Right ventricle myocardium inferior (tissue), 1 donor: ENCODE data around the gene ZNF74. TPM values are rescaled to one million over a fixed set of nuclear protein-coding genes. Genes with fewer than 3 reads are reported as not detected.
A peak's percentile ranks its signal among the peaks of the same experiment; 100 is the strongest.
"Not testable (repeated sequence)": the region's sequence is repeated elsewhere in the genome, so short reads cannot be mapped to it uniquely, and the experiment has no call there.

Experiments
- ATAC-seq: fragments of 200-7000 bp; cut with Tn5 transposase; one replicate; pipeline ENCODE4 v1.9.1; 2020; ENCODE audit warnings: mild to moderate bottlenecking, moderate library complexity
- DNase-seq: peaks from one replicate; pipeline ENCODE4 v3.0.0; 2021; ENCODE audit errors: missing footprints
- intact Hi-C: fragments of 100-400 bp; cut with DNase I; formaldehyde crosslinking; loops from one replicate; pipeline ENCODE4 v1.11.0; 2022
- total RNA-seq: library from RNA; stranded (reverse); fragmentation: NEBNext Ultra II Directional; extraction: Animal tissue kit (Norgen Biotek cat#: 25700); gene quantifications from one replicate; pipeline ENCODE4 v1.2.1, GENCODE V29; 2021
- donor health status: DM: no; HTN: yes; CAD: no; lungs with severe emphysema.

ZNF74 gene
- total RNA-seq, 1 donor from 2014 or later = 6.3 TPM

DNA sequence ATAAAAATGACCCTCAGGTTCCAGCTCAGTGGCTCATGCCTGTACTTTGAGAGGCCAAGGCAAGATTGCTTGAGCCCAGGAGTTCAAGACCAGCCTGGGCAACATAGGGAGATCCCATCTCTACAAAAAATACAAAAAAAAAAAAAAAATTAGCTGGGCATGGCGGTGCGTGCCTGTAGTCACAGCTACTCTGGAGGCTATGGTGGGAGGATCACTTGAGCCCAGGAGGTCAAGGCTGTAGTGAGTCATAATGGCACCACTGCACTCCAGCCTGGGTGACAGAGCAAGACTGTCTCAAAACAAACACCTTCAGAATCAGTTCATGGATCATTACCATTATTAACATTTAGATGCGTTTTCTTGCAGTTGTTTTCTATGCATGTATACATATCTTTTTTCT lies 15.4 kb downstream of the ZNF74 start:
- DNase-seq, intact Hi-C loops, ATAC-seq: not testable (repeated sequence)

GRCh38 chr22:20412474-20413216 lies 18.7 kb downstream of the ZNF74 start:
- intact Hi-C loops = no loop called here

DNA sequence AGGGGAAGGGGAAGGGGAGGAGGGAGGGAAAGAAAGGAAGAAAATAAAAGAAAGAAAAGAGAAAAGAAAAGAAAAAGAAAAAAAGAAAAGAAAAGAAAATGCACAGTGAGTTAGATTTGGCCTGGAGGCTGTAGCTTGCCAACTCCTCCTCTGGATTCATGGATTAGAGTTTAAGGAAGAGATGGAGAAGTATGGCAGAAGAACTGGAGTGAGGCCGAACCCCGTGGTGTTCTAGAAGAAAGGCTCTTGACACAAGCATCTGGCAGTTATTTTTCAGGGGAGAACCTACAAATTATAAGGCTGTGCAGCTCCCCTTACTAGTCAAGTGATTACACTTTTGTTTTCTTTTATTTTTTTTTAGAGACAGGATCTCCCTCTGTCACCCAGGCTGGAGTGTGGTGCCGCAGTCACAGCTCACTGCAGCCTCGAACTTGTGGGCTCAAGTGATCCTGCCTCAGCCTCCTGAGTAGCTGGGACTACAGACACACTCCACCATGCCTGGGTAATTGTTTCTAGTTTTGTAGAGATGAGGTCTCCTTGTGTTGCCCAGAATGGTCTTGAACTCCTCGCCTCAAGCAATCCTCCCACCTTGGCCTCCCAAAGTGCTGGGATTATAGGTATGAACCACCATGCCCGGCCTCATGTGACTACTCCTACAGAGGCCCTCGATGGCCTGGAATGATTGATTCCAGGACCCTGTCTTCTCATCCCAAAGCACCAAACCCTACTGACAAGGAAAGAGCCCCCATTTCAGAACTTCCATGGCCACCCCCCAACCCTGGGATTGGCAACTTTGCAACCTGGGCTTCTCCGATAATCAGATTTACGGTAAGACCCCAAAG lies 19.5 kb downstream of the ZNF74 start:
- intact Hi-C loops = no loop called here
- ATAC-seq (no peak), DNase-seq (no peak)

More at GRCh38 chr22:20412474-20413216, 18.7 kb downstream of the ZNF74 start:
- no peak for DNase-seq
- no peak for ATAC-seq

DNA sequence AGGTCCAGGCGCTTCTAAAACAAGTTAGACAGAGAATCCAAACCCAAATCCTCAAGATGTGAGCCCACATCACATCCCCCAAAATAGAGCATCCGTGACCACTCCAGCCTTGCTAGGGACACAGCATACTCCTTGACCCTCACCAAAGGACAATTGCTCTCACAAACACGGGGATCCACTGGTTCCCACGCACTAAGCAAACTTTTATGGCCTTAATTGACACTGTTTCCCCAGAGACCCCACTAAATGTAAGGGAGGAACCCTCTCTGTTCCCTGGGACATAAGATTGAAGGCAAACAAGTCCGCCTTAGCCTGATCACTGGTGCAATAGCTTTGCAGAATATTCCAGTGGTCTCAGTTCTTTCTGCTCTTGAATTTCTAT lies 20.1 kb downstream of the ZNF74 start:
- intact Hi-C loops = no loop called here
- no peak for ATAC-seq
- no peak for DNase-seq

- ATAC-seq = no peak
- no peak for DNase-seq
- intact Hi-C loops = no loop called here
Measured at GRCh38 chr22:20414450-20414849, 20.5 kb downstream of the ZNF74 start.

GRCh38 chr22:20415241-20415640 lies 21.3 kb downstream of the ZNF74 start:
- ATAC-seq, intact Hi-C loops, DNase-seq: not testable (repeated sequence)

DNA sequence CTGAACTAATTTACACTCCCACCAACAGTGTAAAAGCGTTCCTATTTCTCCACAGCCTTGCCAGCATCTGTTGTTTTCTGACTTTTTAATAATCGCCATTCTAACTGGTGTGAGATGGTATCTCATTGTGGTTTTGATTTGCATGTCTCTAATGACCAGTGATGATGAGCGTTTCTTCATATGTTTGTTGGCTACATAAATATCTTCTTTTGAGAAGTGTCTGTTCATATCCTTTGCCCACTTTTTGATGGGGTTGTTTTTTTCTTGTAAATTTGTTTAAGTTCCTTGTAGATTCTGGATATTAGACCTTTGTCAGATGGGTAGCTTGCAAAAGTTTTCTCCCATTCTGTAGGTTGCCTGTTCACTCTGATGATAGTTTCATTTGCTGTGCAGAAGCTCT lies 21.7 kb downstream of the ZNF74 start:
- ATAC-seq, intact Hi-C loops, DNase-seq: not testable (repeated sequence)

- ATAC-seq (peak; percentile 91), DNase-seq (peak; percentile 93)
- intact Hi-C loops = loop anchor here (1.0 to 2.0 kb wide), 3 partner anchors 19 to 79 kb away; partner anchors contain the start of gene SCARF2
Measured at GRCh38 chr22:20418211-20418788, 24.3 kb downstream of the ZNF74 start.

- intact Hi-C loops = loop anchor here (2.0 kb wide), 2 partner anchors 17 to 77 kb away; partner anchors contain the start of gene SCARF2
- DNase-seq = no peak
- ATAC-seq = no peak
Measured at GRCh38 chr22:20419664-20419951, 25.7 kb downstream of the ZNF74 start.

GRCh38 chr22:20420157-20420842 lies 26.3 kb downstream of the ZNF74 start:
- DNase-seq = no peak
- intact Hi-C loops = loop anchor here (5.0 kb wide), 1 partner anchor 147 kb away; no protein-coding TSS in a partner anchor
- ATAC-seq = no peak

DNA sequence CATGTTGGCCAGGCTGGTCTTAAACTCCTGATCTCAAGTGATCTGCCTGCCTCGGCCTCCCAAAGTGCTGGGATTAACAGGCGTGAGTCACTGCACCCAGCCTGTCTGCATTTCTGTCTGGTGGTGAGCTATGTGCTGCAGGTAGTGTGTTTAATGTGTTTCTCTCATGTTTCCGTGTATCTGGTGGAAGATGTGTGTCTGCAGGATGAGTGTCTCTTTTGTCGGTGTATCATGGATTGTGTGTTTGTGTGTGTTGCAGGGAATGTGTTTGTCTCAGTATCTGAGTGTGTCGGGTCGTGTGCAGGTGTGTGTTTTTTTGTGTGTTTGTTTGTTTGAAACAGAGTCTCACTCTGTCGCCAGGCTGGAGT lies 27.5 kb downstream of the ZNF74 start:
- ATAC-seq = no peak
- DNase-seq = no peak
- intact Hi-C loops = loop anchor here (5.0 kb wide), 1 partner anchor 146 kb away; no protein-coding TSS in a partner anchor

DNA sequence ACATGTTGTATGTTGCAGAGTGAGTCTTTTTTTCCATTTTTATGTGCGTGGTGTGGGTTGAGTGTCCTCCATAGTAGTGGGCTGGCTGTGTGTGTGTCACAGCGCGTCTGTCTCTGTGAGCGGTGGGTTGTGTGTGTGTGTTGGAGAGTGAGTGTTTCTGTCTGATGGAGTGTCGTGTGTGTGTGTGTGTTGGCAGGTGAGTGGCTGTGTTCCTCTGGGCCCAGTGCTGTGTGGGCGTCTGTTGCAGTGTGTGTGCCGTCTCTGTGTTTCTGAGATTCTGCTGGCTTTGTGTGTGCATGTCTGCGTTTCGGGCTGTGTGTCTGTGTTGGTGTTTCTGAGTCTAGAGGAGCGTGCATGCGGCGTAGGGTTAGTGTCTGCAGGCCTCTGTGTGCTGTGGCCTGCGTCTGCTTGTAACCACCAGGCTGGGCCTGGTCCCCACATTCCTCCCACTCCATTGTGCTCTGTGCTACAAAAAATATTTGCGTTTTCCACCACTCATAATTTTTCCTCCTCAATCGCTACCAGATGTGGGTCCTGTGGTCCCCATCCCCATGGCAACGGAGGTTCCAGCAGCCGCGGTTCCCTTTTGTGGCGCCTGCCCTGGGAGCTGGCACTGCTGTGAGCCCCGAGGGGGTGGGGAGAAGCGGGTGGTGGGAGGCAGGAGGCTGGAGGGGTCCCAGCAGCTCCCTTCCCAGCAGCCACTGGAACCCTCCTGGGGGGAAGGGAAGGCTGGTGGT lies 28.5 kb downstream of the ZNF74 start:
- intact Hi-C loops = loop anchor here (5.0 kb wide), 1 partner anchor 145 kb away; no protein-coding TSS in a partner anchor
- DNase-seq (no peak), ATAC-seq (no peak)

DNA sequence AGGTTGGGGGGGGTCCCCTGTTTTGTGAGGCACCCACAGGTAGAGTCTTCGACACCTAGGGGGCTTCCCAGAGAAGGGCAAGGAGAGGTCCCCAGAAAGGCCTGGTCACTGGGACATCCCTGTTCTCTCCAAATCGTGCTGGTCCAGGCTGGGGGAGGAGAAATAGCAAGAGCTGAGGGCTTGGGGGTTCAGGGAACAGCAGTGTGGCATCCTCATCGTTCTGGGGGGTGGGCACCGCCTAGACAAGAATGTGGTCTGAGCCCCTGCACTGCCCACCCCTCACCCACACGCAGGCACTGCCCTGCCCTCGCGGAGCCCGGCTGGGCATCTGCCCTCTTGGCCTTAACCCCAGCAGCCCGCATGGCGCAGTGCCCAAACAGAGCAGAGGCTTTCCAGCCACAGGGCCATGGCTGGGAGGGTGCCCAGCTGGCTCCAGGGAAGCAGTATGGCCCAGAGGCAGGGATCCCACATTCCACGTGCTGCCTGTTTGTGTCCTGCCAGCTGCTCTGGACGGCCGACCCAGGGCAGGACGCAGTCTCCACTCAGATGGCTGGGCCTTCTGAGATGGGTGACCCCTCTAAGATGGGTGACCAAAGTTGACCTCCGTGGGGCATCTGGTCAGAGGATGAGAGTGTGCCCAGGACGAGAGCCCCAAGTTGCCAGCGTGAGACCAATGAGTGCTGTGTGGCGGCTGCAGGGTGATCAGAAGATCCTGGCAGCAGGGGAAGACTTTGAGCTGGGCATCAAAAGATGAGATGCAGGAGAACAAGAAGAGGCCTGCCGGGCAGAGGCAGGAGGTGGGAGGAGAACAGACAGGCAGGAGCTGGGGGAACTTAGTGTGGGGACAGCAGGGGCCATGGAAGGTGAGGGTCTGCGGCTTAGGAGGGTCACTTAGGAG lies 29.3 kb downstream of the ZNF74 start:
- intact Hi-C loops = loop anchor here (5.0 kb wide), 1 partner anchor 144 kb away; no protein-coding TSS in a partner anchor
- DNase-seq (peak; percentile 88), ATAC-seq (peak; percentile 84)

- intact Hi-C loops = loop anchor here (5.0 kb wide), 1 partner anchor 143 kb away; no protein-coding TSS in a partner anchor
- ATAC-seq (peak; percentile 11), DNase-seq (no peak)
Measured at GRCh38 chr22:20423906-20424551, 30.1 kb downstream of the ZNF74 start.

DNA sequence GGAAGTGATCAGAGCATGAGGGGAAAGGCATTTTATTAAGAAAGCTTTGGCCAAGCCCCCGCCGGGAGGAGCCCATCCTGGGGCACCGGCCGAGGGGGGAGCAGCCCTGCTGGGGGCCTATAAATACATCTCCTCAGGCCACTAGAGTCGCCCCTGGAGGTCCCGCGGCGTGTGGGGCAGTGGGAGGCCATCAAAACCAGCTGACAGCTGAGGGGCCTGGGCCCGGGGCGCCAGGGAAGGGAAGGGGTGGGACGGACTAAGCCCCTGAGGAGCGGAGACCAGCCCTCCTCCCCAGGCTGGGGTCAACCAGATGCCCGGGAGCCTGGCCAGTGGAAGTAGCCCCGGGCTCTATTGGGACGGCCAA lies 30.6 kb downstream of the ZNF74 start:
- intact Hi-C loops = loop anchor here (5.0 kb wide), 1 partner anchor 143 kb away; no protein-coding TSS in a partner anchor
- DNase-seq (no peak), ATAC-seq (no peak)

- ATAC-seq (no peak), DNase-seq (no peak)
- intact Hi-C loops = loop anchor here (5.0 kb wide), 1 partner anchor 142 kb away; no protein-coding TSS in a partner anchor
Measured at GRCh38 chr22:20424932-20425565, 31.1 kb downstream of the ZNF74 start.
